Inferior parietal cortex (tissue), 1 donor: ENCODE results near the gene CELF2.

Experiments used
- DNase-seq: peaks from one replicate; pipeline ENCODE4 v3.0.0-alpha.2; 2016; ENCODE audit errors: extremely low spot score

The CELF2 gene

GRCh38 chr10:11004144-11005077, 13.3 kb upstream of the CELF2 start:
- peak; percentile 29 for DNase-seq

GRCh38 chr10:11005725-11006427, 11.8 kb upstream of the CELF2 start:
- peak; percentile 57 for DNase-seq

GRCh38 chr10:11006428-11006825, 11.2 kb upstream of the CELF2 start:
- DNase-seq, result peak; percentile 45

GRCh38 chr10:11007476-11008020, 10.1 kb upstream of the CELF2 start:
- peak; percentile 43 for DNase-seq

GRCh38 chr10:11009471-11010308, 8.0 kb upstream of the CELF2 start:
- DNase-seq, result peak; percentile 36

GRCh38 chr10:11010582-11010981, 7.1 kb upstream of the CELF2 start:
- no peak for DNase-seq

GRCh38 chr10:11011436-11011835, 6.2 kb upstream of the CELF2 start:
- no peak for DNase-seq

- DNase-seq, result peak; percentile 23
Measured at GRCh38 chr10:11011984-11012383, 5.7 kb upstream of the CELF2 start.

- peak; percentile 27 for DNase-seq
Measured at GRCh38 chr10:11012421-11013295, 5.0 kb upstream of the CELF2 start.

- peak; percentile 26 for DNase-seq
Measured at GRCh38 chr10:11013836-11014235, 3.8 kb upstream of the CELF2 start.

- DNase-seq, result peak; percentile 49
Measured at GRCh38 chr10:11014671-11015445, 2.8 kb upstream of the CELF2 start.

- peak; percentile 41 for DNase-seq
Measured at GRCh38 chr10:11015446-11015934, 2.2 kb upstream of the CELF2 start.

GRCh38 chr10:11017000-11017569, 587 bp upstream of the CELF2 start:
- DNase-seq, result peak; percentile 53

- no peak for DNase-seq
Measured at GRCh38 chr10:11018432-11018841, 765 bp downstream of the CELF2 start.

- DNase-seq, result peak; percentile 28
Measured at GRCh38 chr10:11018855-11019631, 1.4 kb downstream of the CELF2 start.

- DNase-seq, result no peak
Measured at GRCh38 chr10:11019724-11020547, 2.3 kb downstream of the CELF2 start.

- no peak for DNase-seq
Measured at GRCh38 chr10:11020548-11020942, 2.9 kb downstream of the CELF2 start.

- DNase-seq, result no peak
Measured at GRCh38 chr10:11022213-11022612, 4.5 kb downstream of the CELF2 start.
